ENCODE results near the gene ADGB.
A peak's percentile ranks its signal among the peaks of the same experiment; 100 is the strongest.

ADGB gene

DNA sequence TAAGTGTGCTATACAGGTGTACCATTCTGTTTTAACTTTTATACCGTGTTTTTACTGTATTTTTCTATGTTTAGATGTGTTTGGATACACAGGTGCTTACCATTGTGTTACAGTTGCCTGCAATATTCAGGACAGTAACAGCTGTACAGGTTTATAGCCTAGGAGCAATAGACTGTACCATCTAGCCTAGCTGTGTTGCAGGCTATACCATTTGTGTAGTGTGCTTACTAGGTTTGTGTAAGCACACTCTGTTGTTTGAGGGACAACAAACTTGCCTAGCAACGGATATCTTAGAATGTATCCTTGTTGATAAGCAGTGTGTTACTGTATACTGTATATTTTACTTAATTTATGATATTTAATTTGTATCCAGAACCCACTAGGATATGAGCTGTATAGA, 35.2 kb downstream of the ADGB start:
- DNase-seq (ENCODE audit: low spot score): no peak

GRCh38 chr6:146635165-146635564, 36.4 kb downstream of the ADGB start:
- DNase-seq (ENCODE audit: low spot score): no peak

DNA sequence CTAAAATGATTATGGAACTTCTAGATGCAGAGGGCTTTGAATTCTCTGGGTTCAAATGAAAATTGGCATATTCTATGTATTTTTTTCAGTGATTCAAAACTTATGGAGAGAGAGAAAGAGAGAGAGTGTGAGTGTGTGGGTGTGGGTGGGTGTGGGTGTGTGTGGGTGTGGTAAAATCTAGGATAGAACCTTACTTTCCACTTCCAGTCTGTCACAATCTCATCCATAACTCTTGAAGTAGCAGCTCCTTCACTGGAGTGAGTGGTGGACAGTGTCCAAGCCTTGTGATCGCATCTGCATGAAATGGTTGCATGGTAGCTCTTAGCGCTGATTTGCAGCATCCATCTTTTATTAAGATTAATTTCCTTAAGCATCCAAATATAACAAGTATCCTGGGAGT, 37.7 kb downstream of the ADGB start:
- DNase-seq (ENCODE audit: low spot score): no peak

DNA sequence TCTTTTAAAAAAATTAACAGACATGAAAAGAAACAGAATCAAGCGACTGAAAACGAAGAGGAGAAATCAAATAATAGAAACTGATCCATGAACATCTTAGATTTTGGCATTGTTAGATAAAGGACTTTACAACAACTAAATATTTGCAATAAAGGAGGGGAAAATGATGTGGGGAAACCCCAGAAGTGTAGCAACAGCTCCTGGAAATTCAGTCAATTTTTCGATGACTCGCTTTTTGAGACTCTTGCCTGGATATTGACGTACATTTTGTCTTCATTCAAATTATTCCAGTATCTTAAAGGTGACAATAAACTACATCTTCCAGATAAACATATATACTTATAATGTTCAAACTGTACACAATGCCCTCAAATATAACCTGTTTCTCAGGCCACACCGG, 44.1 kb downstream of the ADGB start:
- no peak for DNase-seq (ENCODE audit: low spot score)

DNA sequence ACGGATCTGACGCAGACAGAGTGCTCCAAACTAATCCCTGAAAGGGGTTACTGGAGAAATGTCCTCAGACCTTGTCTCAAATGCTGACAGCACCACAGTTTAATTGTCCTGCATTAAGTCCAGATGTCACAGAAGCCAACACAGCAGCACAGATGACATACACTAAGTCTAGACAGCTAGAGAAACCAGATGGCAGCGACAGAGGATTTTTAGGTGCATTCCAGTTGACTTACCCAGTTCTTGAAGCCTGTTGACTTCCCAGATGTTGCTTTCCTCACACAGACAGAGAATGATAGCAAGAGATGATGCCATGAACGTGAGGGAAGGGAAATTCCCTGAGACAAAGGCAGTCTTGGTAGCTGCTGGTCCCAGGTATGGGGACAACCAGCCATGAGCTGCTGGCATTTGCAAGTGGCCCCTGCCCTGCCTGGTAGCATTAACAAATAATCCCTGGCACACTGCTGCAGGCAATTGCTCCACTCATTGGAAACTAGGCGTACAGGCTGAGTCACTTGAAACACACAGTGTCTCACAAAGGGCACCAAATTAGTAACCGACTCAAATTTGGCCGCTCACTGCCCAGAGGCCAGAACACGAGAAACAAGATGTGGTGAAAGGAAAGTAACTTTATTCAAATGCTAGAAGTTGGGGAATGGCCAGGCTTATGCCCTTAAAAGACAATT, 52.2 kb downstream of the ADGB start:
- DNase-seq (ENCODE audit: low spot score): no peak

- DNase-seq (ENCODE audit: low spot score): no peak
Observed at GRCh38 chr6:146651482-146651863, 52.7 kb downstream of the ADGB start.

- no peak for DNase-seq (ENCODE audit: low spot score)
Observed at GRCh38 chr6:146657432-146657831, 58.7 kb downstream of the ADGB start.

DNA sequence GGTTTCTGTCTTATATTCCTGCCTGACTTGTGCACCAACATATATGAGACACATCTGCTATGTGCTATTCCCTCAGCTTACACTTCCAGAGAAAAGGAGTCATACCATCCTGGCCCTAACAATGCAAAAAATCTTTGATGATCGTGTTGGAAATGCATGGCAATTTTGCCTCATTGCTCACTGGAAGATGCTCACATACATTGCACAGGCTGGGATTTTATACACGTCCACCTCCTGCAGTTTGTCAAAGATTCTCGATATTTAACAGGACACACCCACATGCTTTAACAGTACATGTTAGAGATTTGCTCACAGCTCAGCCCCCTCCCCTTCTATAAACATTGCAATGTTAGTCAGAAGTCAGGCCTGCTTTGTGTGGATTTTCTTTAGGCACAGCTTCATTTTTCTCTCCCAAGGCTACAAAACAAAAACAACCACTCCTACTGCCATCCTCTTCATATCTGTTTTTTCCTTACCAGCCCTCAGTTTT, 66.1 kb downstream of the ADGB start:
- DNase-seq (ENCODE audit: low spot score): no peak

GRCh38 chr6:146666909-146667308, 68.1 kb downstream of the ADGB start:
- no peak for DNase-seq (ENCODE audit: low spot score)

- no peak for DNase-seq (ENCODE audit: low spot score)
Observed at GRCh38 chr6:146670161-146670560, 71.4 kb downstream of the ADGB start.

DNA sequence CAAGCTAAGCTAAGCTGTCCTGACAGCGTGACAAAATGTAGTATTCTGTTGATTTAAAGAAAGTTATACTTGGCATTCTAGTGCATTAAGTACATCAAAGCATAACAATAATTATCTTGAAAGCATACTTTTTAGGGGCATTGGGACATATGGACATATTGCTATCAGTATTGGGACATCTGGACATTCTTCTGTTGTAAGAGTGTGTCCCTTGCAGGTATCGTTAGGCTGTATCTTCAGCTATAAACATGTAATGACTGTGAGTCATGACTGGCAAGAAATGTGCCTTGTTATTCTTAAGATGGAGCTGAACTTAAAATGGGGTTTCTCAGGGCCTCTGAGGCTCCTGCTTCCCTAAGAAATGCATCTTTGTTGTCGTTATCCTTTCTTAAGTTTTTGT, 74.3 kb downstream of the ADGB start:
- DNase-seq (ENCODE audit: low spot score): no peak

GRCh38 chr6:146679386-146679785, 80.6 kb downstream of the ADGB start:
- DNase-seq (ENCODE audit: low spot score): no peak

DNA sequence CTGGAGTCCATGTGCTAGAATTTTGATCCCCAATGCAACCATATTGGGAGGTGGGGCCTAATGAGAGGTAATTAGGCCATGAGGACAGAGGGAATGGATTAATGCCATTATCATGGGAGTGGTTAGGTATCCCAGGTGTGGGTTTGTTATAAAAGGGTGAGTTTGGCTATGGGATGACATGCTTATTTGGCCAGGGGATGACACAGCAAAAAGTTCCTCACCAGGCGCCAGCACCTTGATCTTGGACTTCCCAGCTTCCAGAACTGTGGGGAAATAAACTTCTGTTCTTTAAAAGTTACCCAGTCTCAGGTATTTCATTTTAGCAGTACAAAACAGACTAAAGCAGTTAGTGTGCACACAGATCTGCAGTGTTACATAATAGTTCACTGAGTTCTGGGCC, 84.1 kb downstream of the ADGB start:
- no peak for DNase-seq (ENCODE audit: low spot score)

- no peak for DNase-seq (ENCODE audit: low spot score)
Observed at GRCh38 chr6:146689806-146690205, 91.0 kb downstream of the ADGB start.

- DNase-seq (ENCODE audit: low spot score): no peak
Observed at GRCh38 chr6:146693342-146693741, 94.6 kb downstream of the ADGB start.

GRCh38 chr6:146697921-146698320, 99.1 kb downstream of the ADGB start:
- DNase-seq (ENCODE audit: low spot score): no peak

GRCh38 chr6:146700078-146700686, 101.4 kb downstream of the ADGB start:
- DNase-seq (ENCODE audit: low spot score): peak; percentile 51

GRCh38 chr6:146701632-146702031, 102.9 kb downstream of the ADGB start:
- no peak for DNase-seq (ENCODE audit: low spot score)

DNA sequence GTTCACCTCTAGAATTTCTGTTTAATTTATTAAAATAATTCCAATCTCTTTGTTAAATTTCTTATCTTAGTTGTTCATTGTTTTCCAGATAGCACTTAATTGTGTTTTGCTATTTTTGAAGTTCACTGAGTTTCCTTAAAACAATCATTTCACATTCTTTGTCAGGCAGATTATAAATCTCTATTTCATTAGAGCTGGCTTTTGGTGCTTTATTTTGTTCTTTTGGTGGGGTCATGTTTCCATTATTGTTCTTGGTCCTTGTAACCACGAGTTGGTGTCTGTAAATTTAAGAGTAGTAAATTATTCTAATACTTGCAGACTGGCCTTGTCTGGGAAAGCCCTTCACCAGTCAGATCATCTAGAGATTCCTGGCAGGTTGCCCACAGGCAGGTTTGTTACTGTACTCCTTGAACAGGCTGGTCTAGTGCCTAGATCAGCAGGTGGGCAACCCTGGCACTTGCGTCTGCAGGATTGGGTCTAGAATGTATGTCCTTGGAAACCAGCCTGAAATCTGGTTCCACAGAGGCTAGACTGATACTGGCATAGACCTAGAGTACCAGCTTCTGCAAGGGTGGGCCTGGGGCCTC, 110.4 kb downstream of the ADGB start:
- no peak for DNase-seq (ENCODE audit: low spot score)

- DNase-seq (ENCODE audit: low spot score): no peak
Observed at GRCh38 chr6:146719387-146719786, 120.6 kb downstream of the ADGB start.

DNA sequence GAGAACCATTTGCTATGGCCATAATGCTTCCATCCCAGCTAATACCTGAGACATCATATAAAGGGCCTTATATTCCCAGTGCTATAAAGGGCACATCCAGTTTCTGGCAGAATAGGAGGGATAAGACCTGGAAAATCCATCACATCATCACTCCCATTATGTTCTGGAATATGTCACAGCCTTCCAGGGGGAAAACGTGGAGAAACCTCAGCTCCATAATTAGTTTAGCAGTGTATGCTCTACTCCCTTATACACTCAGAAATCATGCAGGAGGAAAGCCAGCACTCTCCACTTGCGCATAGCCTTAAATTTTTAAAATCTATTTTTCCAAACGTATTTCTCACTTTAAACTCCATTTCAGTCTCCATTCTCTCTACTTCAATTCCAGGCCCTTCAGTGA, 140.9 kb downstream of the ADGB start:
- DNase-seq (ENCODE audit: low spot score): no peak

GRCh38 chr6:146741609-146742008, 142.8 kb downstream of the ADGB start:
- DNase-seq (ENCODE audit: low spot score): no peak

GRCh38 chr6:146753306-146753705, 154.5 kb downstream of the ADGB start:
- no peak for DNase-seq (ENCODE audit: low spot score)

DNA sequence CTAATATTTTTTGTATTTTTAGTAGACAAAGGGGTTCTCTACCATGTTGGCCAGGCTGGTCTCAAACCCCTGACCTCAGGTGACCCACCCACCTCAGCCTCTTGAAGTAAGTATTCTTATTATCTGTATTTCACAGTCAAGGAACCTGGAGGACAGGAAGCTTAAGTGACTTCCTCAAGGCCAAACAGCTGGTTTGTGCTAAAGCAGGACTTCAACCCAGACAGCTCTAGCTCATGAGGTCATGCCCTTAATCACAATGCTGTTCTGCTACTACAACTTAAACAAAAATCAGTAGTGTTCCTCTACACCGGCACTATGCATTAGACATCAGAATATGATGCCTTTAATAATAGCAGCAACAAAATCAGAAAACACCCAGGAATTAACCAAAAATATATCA, 168.9 kb downstream of the ADGB start:
- no peak for DNase-seq (ENCODE audit: low spot score)

All from SW480 (cell line).